Fibroblast of lung (primary cell): ENCODE results near the gene FSD2.

Experiments used
- CTCF ChIP-seq, 2 donors: IDR thresholded peaks in 1 of 2; conservative IDR thresholded peaks in 1 of 2; 1 replicate in 1 of 2; 2 replicates in 1 of 2; pipeline ENCODE4 v1.5.1; 2011 to 2012; ENCODE audit warnings: low read length in 2 of 2, control low read depth in 1 of 2, inconsistent platforms in 1 of 2, low read depth in 1 of 2, mild to moderate bottlenecking in 1 of 2
- EZH2 ChIP-seq: IDR thresholded peaks from 2 replicates; pipeline ENCODE4 v1.5.1; 2012; ENCODE audit warnings: low read length, control low read depth, mild to moderate bottlenecking; ENCODE audit errors: missing control alignments

- TF ChIP-seq CTCF (conservative IDR thresholded peaks at IDR 0.05 in 1 of 2, IDR thresholded peaks at IDR 0.05 in 1 of 2; ENCODE audit: low read depth in 1 of 2, low read length in 2 of 2), result no peak
- TF ChIP-seq EZH2, result no peak
Measured at GRCh38 chr15:82810061-82810889, 4.4 kb upstream of the FSD2 start.
